DOHH2 (cell line): ENCODE results near the gene SPA17.

Source experiments
- H3F3A ChIP-seq: fragments of 200-600 bp; sonication (generic), shearing (Covaris generic); 2 replicates; pipeline ENCODE4 v1.6.0; 2016; ENCODE audit warnings: antibody characterized with exemption, mild to moderate bottlenecking; ENCODE audit not compliant: control insufficient read depth, insufficient read depth
- H3K27ac ChIP-seq: fragments of 200-600 bp; sonication (generic); 2 replicates; pipeline ENCODE4 v1.5.1; 2014; ENCODE audit warnings: low read depth, mild to moderate bottlenecking, low read length, moderate library complexity
- H3K27me3 ChIP-seq: fragments of 200-600 bp; sonication (generic); 2 replicates; pipeline ENCODE4 v1.6.1; 2014; ENCODE audit warnings: mild to moderate bottlenecking, low read length, mixed read lengths; ENCODE audit not compliant: control insufficient read depth
- H3K36me3 ChIP-seq: fragments of 200-600 bp; sonication (generic); 2 replicates; pipeline ENCODE4 v1.6.1; 2014; ENCODE audit warnings: mild to moderate bottlenecking, low read length, moderate library complexity, mixed read lengths; ENCODE audit not compliant: control insufficient read depth
- H3K4me1 ChIP-seq: fragments of 200-600 bp; sonication (generic); 2 replicates; pipeline ENCODE4 v1.6.1; 2014; ENCODE audit warnings: mild to moderate bottlenecking, low read length, mixed read lengths; ENCODE audit not compliant: control insufficient read depth
- H3K4me2 ChIP-seq: fragments of 200-600 bp; sonication (generic); 2 replicates; pipeline ENCODE4 v1.6.0; 2014; ENCODE audit warnings: mild to moderate bottlenecking, low read length, moderate library complexity
- H3K4me3 ChIP-seq: fragments of 200-600 bp; sonication (generic); 2 replicates; pipeline ENCODE4 v1.5.1; 2014; ENCODE audit warnings: mild to moderate bottlenecking, low read length, mixed read lengths
- H3K79me2 ChIP-seq: fragments of 200-600 bp; sonication (generic); 2 replicates; pipeline ENCODE4 v1.6.1; 2014; ENCODE audit warnings: mild to moderate bottlenecking, low read length, mixed read lengths; ENCODE audit not compliant: control insufficient read depth
- H3K9me2 ChIP-seq: fragments of 200-600 bp; sonication (generic); replicated peaks from 2 replicates; pipeline ENCODE4 v1.6.1; 2014; ENCODE audit warnings: mild to moderate bottlenecking, low read length, mixed read lengths; ENCODE audit not compliant: control insufficient read depth
- H3K9me3 ChIP-seq: fragments of 200-600 bp; sonication (generic); 2 replicates; pipeline ENCODE4 v1.6.1; 2014; ENCODE audit warnings: antibody characterized with exemption, low read length, mixed read lengths; ENCODE audit not compliant: control insufficient read depth, insufficient read depth
- H4K20me1 ChIP-seq: fragments of 200-600 bp; sonication (generic); 2 replicates; pipeline ENCODE4 v1.6.0; 2014; ENCODE audit warnings: low read depth, mild to moderate bottlenecking, antibody characterized with exemption, low read length, moderate library complexity; ENCODE audit not compliant: control insufficient read depth, insufficient read depth
- CTCF ChIP-seq: fragments of 200-600 bp; sonication (generic); IDR thresholded peaks from one replicate; pipeline ENCODE4 v1.5.1; 2014; ENCODE audit warnings: antibody characterized with exemption, mild to moderate bottlenecking, low read depth, low read length; ENCODE audit not compliant: poor library complexity, severe bottlenecking
- EZH2phosphoT487 ChIP-seq: fragments of 200-600 bp; sonication (generic); IDR thresholded peaks from 2 replicates; pipeline ENCODE4 v1.6.1; 2017; ENCODE audit warnings: borderline replicate concordance, mild to moderate bottlenecking, antibody characterized with exemption, low read length, moderate library complexity, mixed read lengths

Gene SPA17

GRCh38 chr11:124646148-124646547 lies 27.6 kb upstream of the SPA17 start:
- no peaks in the 10 kb centered on the region for H3K36me3 ChIP-seq
- H3F3A ChIP-seq = no peaks in the 10 kb centered on the region
- H3K79me2 ChIP-seq = no peaks in the 10 kb centered on the region
- peak overlapping the region; percentile 43 for H3K4me2 ChIP-seq
- peaks cover 24% of the 10 kb centered on the region for H3K4me1 ChIP-seq
- no peaks in the 10 kb centered on the region for H3K27me3 ChIP-seq
- H3K9me3 ChIP-seq = no peaks in the 10 kb centered on the region
- 0 out of 2 replicates have a peak overlapping the region, but pooled peaks have one; percentile 9 for H3K4me3 ChIP-seq
- no peaks in the 10 kb centered on the region for H3K9me2 ChIP-seq
- TF ChIP-seq EZH2phosphoT487 (no peak), CTCF (no peak)
- no peak overlapping the region for H3K27ac ChIP-seq
- H4K20me1 ChIP-seq = no peaks in the 10 kb centered on the region

GRCh38 chr11:124648610-124649009 lies 25.1 kb upstream of the SPA17 start:
- Histone ChIP-seq H3K79me2 (no peaks in the 10 kb centered on the region), H3K4me2 (no peak overlapping the region), H3K9me3 (no peaks in the 10 kb centered on the region), H4K20me1 (no peaks in the 10 kb centered on the region), H3F3A (no peaks in the 10 kb centered on the region), H3K4me1 (peaks cover 24% of the 10 kb centered on the region), H3K27ac (no peak overlapping the region), H3K4me3 (no peak overlapping the region), H3K27me3 (no peaks in the 10 kb centered on the region), H3K36me3 (no peaks in the 10 kb centered on the region), H3K9me2 (no peaks in the 10 kb centered on the region)
- TF ChIP-seq EZH2phosphoT487 (no peak), CTCF (no peak)

DNA sequence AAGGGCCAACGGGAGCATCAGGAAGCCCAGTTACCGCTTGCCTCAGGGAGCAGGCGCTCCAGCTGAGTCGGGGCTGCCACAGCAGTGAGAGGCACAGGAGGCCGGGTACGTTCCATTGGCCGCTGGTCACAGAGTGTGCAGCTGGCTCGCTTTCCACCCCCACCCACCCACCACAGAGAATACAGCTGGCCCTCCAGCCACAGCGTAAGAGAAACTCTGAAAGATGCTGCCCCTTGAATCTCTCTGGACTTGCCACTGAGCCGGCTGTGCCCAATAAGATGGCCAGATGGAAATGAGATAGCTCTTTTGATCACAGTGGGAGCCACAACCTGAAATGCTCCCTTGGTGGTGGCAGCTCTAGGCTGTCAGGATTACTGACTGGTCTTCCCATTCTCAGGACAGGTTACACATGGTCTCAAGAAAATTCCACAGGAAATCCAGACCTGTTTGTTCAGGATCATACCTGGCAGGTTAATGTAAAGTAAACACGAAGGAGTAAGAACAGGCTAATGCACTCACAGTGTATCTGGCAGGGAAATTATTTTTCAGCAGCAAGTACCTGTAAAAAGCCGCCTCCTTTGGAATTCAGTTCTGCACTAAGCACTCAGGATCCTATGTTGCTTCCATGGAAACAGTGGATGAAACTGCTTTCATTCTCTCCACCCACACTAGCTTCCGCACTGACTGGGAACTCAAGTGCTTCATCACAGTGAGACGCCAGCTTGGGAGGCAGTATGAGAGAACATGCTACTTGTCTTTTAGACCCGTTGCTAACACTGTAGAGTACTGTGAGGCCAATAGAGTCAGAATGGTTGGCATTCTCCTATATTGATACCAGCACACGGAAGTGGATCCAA lies 16.7 kb upstream of the SPA17 start:
- Histone ChIP-seq H3K36me3 (no peaks in the 10 kb centered on the region), H3K9me3 (no peaks in the 10 kb centered on the region), H3K27ac (no peak overlapping the region), H4K20me1 (no peaks in the 10 kb centered on the region), H3K27me3 (no peaks in the 10 kb centered on the region), H3K4me1 (no peaks in the 10 kb centered on the region), H3F3A (no peaks in the 10 kb centered on the region), H3K4me2 (no peak overlapping the region), H3K9me2 (no peaks in the 10 kb centered on the region), H3K4me3 (no peak overlapping the region), H3K79me2 (no peaks in the 10 kb centered on the region)
- TF ChIP-seq CTCF (no peak), EZH2phosphoT487 (no peak)
